Fibroblast of pulmonary artery (primary cell): ENCODE results near the gene SLC35D2.
"Not testable (repeated sequence)": the region's sequence is repeated elsewhere in the genome, so short reads cannot be mapped to it uniquely, and the experiment has no call there.

Experiments used
- DNase-seq: peaks from one replicate; pipeline ENCODE4 v3.0.0-alpha.2; 2010; ENCODE audit warnings: low read depth
- H3K4me3 ChIP-seq: replicated peaks from 2 replicates; pipeline ENCODE4 v1.5.1; 2011; ENCODE audit warnings: low read depth, mild to moderate bottlenecking, control low read depth, low read length, moderate library complexity
- CTCF ChIP-seq: IDR thresholded peaks from 2 replicates; pipeline ENCODE4 v1.5.1; 2011; ENCODE audit warnings: mild to moderate bottlenecking, control low read depth, low read length, inconsistent platforms; ENCODE audit errors: missing control alignments

Gene SLC35D2

GRCh38 chr9:96321515-96321914, 62.0 kb downstream of the SLC35D2 start:
- DNase-seq, result no peak
- no peak for TF ChIP-seq CTCF
- H3K4me3 ChIP-seq, result no peak overlapping the region

- no peak overlapping the region for H3K4me3 ChIP-seq
- no peak for TF ChIP-seq CTCF
- no peak for DNase-seq
Measured at GRCh38 chr9:96320749-96321280, 62.7 kb downstream of the SLC35D2 start.

- TF ChIP-seq CTCF, result no peak
- no peak overlapping the region for H3K4me3 ChIP-seq
- no peak for DNase-seq
Measured at GRCh38 chr9:96318921-96319565, 64.5 kb downstream of the SLC35D2 start.

- no peak overlapping the region for H3K4me3 ChIP-seq
- TF ChIP-seq CTCF, result peak; percentile 93
Measured at GRCh38 chr9:96317335-96317980, 66.1 kb downstream of the SLC35D2 start.

GRCh38 chr9:96309850-96310249, 73.7 kb downstream of the SLC35D2 start:
- no peak overlapping the region for H3K4me3 ChIP-seq
- TF ChIP-seq CTCF, result no peak
- no peak for DNase-seq

More at GRCh38 chr9:96317335-96317980, 66.1 kb downstream of the SLC35D2 start:
- peak; percentile 78 for DNase-seq

- DNase-seq, H3K4me3 ChIP-seq: not testable (repeated sequence)
Measured at GRCh38 chr9:96306958-96307357, 76.6 kb downstream of the SLC35D2 start.

- TF ChIP-seq CTCF, result no peak
- DNase-seq, result no peak
- no peak overlapping the region for H3K4me3 ChIP-seq
Measured at GRCh38 chr9:96305171-96305570, 78.3 kb downstream of the SLC35D2 start.
